CD4-positive, alpha-beta T cell treated with Interleukin-17A for 4 hours (primary cell): ENCODE measurements around the gene CADM1.
"Not testable (repeated sequence)": the region's sequence is repeated elsewhere in the genome, so short reads cannot be mapped to it uniquely, and the experiment has no call there.

ENCODE experiments used
- DNase-seq: peaks from one replicate; pipeline ENCODE4 v3.0.0-alpha.2; 2020; ENCODE audit warnings: mixed read lengths

Gene CADM1

DNA sequence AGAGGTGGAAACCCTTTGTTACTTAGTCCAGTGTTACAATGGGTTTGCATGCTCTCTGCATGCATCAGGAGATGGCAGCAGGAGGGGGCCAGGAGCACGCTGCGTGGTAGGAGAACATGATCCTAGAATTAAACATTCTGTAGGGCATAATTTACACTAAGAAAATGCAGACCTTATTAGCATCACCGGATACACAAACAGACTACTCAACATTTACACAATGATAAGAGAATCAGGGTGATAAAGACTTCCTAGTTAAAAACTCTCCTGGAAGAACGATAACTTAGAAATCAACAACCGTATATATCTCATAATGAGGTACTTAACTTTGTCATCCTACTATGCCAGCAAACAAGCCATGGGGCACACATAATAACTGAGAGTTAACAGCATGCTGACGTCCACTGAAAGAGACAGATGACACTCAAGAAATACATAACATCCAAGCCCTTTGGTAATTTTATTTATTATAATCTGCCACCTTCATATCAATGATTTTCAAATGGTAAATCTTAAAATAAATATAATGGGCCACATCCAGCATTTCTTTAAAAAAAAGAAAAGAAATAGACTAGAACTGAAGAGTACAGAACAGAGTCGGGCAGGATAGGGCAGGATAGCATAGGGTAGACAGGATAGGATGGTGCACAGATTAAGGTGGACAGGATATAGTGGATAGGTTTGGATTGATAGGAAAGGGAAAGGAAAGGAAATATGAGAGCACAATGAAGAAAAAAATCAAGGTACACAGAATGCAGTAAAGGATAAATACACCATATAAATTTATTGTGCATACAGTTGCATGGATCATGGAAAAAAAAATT is 27.5 kb downstream of the CADM1 start:
- DNase-seq = no peak

DNA sequence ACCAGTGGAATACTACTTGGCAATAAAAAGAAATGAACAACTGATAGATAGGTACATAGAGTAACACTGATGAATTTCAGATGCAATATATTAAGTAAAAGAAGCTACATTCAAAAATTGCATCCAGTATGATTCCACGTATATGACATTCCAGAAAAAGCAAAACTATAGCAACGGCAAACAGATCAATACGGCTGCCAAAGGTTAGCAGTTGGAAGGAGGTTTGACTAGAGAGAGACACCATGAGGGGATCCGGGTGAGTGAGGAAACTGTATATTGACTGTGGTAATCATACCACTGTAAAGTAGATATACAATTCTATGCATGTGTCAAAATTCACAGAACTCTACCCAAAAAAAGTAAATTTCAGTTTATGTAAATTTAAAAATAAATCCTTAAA is 28.7 kb downstream of the CADM1 start:
- DNase-seq = no peak

DNA sequence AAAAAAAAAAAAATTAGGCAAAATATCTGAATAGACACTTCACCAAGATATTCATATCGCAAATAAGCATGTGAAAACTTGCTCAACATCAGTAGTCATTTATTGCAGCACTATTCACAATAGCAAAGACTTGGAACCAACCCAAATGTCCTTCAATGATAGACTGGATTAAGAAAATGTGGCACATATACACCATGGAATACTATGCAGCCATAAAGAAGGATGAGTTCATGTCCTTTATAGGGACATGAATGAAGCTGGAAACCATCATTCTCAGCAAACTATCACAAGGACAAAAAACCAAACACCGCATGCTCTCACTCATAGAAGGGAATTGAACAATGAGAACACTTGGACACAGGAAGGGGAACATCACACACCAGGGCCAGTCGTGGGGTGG is 29.9 kb downstream of the CADM1 start:
- DNase-seq = not testable (repeated sequence)

DNA sequence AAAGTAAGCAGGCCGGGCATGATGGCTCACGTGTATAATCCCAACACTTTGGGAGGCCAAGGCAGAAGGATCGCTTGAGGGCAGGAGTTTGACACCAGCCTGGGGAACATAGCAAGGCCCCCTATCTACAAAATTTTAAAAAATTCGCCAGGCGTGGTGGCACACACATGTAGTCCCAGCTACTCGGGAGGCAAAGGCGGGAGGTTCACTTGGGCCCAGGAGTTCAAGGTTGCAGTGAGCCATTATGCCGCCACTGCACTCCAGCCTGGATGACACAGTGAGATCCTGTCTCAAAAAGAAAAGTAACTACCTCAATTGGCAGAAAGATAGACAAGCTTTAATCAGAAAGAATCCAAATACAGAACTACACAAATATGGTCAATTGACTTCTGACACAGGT is 31.0 kb downstream of the CADM1 start:
- no peak for DNase-seq

DNA sequence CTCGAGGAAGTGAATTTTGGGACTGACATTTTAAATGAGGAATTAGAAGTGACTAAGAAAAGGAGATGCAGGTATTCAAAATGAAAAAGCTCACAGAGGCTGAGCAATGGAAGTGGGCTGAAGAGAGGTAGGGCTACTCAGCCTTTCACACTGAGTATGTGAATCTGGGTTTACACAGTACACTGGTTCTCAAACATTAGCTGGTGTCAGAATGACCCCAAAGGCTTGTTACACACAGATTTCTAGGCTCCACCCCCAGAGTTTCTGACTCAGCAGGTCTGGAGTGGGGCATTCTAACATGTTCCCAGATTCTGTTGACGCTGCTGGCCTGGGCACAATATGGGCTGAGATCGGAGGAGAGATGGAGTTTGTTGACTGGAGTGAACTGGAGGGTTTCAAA is 32.8 kb downstream of the CADM1 start:
- DNase-seq = no peak

DNA sequence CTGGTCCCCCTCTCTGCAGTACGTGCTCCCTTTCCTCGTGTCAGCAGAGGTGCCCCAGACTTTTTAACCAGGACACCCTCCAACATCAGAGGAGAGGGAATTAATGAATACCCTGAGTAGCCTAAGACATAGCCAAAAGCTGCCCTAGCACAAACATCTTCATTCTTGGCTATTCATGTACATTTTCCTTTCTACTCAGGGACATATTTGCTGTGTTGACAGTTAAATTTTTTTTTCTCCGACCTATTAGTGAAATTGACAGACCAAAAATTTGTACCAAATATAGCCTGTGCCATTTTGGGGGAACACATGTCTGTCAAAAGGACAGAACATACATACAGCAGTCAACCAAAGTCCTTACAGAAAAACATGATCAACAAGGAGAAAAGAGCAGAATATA is 33.3 kb downstream of the CADM1 start:
- DNase-seq = no peak

DNA sequence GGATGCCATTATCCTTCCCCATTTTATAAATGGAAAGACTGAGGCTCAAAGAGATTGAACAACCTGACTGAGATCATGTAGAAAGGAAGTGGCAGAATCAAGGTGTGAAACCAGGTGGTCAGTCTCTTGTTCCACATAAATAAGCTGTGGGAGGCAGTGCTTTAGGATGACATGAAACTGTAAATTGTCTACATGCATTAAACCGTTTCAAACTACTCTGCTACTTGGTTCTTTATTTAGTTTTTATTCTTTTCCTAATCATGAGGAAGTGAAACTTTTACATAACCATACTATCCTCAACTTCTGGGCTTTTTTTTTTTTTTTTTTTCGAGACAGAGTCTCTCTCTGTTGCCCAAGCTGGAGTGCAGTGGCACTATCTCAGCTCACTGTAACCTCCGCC is 34.9 kb downstream of the CADM1 start:
- DNase-seq = no peak

DNA sequence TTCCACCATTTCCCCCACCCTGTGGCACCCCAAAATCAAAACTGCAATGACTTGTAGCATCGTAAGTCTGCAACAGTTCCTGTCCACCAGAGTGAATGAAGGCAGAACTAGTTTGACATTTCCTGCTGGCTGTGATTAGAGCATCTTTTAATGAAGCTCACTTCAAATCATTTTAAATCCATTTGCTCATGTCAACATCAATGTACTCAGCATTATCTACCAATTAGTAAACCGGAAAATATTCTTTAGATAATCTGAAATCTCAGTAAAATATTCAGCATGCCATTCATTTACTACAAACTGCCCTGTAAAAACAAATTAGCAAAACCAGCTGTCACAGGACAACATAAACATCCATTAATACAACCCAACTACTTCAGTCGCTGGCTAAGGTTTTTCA is 38.1 kb downstream of the CADM1 start:
- DNase-seq = no peak

DNA sequence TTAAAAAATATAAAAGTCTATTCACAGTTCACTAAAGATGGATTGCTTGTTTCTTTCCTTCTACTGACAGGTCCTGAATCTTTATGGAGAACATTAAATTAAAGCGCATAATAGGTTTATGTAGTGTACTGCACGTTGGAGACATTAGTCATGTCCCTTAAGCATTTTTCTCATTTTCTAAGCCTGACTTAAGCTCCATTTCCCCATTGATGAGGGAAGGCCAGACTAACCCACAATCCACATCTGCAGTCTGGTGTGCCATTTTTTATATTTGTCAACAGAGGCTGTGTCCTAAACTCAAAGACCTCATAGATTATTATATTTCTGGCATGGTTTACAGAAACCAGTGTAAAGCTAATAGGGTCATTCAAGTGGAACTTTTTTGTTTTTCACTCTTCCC is 39.9 kb downstream of the CADM1 start:
- no peak for DNase-seq

DNA sequence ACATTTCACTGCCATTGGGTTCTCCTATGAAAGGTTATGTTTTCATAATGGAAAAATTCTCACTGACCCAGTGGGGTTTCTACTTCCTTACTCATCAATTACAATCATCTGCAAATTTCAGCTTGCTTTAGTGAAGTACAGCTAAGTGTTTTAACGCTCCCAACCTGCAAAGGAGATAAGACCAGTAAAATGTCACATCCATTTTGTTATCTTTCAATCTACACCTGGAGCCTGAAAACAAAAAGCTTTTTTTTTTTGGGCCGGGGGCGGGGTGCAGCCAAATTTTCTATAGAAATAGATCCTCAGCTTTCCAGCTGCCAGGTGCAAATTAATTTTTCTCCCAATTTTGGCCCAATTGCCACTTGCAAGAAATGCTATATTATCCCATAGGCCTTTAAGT is 40.6 kb downstream of the CADM1 start:
- DNase-seq = no peak

DNA sequence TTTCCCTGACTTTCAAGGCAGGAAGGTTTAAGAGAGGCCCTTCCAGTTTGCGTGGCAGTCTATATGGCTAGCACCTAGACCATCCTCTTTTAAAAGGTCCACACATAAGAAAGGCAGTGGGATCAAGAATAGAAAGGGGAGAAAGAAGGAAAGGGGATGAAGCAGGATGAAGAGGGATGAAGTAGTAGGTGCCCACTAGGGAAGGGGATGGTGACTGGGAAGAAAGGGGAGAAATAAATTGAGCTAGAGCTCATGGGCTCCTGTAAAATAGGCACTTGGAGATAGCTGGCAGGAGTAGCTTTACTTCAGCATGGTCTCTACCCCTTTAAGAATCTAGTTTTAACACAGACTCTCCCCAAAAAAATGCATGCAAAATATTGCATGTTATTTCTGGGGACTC is 41.5 kb downstream of the CADM1 start:
- DNase-seq = no peak

DNA sequence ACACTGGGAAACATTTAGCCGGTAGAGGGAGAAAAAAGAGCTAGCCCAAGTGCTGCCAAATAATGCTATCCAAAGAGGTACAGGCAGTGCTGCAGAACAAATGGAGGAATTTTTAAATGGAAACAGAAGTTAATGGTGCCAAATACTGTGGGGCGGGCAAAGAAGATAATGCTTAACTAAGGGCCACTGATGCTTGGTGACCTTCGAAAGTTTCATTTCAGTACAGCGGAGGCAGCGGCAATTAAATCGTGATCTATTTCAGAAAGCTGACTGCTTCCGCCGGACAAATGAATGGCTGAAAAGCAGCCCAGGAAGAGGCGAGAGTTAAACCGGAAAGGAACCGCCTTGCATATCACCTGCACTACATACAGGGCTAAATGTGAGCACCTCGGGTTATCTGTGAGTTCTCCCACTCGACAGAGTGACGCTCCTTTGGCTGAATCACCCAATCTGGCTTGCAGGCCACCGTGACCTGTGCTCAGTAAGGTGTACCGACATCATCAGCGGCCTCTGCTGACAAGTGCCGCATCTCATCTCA is 42.1 kb downstream of the CADM1 start:
- no peak for DNase-seq

DNA sequence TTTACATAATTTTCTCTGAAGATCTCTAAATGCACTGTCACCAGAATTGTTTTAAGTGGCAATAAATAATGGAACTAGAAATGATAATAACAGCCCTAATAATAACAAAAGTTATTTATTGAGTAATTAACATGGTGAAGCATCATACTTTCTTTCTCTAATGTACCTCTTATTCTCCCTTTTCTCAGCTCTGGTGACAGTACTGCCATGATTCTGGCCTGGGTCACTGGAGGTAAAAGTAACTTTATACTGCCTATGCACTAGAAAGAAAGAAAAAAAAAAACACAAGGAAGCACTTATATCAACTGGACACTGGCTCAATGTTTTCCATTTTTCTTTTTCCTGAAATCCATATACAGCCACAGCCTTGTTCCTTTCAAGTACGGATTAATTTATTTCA is 43.7 kb downstream of the CADM1 start:
- DNase-seq = no peak

DNA sequence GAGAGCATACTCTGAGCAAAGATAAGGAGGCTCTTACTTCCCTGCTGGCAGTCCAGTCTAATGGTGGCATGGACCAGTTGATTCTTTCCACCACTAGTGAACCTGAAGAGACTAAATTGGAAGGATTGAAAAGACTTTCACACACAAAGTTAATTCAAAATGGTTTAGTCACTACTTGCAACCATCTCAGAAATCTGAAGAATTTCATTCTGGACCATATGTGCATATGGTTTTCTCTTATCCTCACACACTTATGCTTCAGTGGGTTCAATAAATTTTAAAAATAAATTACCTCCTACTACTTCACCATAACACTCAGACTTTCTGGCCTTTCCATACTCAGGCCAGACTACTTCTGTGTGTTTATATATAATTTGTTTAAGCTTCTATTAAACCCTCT is 44.7 kb downstream of the CADM1 start:
- DNase-seq = no peak

DNA sequence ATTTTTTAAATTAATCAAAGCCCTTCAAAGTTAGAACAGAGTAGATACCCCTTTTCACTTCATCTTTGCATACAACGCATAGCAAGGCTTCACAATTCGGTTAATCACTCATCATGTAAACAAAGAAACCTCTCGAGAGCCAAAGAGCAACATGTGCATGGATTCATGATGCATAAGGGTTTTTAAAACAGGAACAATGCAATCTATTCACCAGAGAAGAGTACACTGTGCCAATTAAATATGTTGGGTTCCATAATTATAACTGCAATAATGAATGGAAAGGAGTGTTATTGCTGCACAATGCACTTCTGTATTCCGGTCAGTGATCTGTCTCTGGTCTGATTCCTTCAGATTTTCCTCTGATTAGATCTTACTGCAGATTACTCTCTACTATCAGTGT is 45.3 kb downstream of the CADM1 start:
- DNase-seq = no peak

DNA sequence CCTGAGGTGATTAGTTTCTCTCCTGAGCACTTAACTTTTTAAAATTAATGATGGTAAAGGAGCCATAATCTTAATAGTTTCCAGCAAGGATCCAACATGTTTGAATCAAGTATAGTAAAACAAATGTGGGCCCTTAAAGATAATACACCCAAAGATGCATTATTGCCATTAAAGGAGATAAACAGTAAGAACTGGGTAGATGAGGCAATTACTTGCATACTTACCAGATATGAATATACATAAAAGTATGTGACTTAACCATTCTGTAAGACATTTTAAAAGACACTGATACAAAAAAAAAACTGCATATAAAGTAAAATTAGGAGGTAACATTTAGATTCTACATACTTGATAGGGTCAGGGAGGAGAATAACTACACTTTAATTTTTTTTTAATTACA is 48.2 kb downstream of the CADM1 start:
- DNase-seq = no peak

DNA sequence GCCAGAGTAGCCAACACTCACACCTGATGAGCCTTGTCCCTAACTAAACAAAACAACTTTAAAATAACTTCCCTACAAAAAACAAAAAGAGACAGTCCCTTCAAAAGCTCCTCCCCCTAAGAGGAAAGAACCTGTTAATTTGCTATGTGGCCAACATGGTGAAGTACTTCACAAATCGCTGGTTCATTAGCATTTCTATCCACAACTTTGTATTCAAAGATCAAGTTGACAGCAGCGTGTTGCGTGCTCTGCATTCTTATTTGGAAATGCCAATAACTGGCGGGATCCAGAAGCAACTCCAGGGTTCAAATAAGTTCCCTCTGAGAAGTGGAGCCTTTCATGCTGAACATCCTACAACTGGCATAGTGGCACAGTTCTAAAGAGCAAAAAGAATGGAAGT is 48.6 kb downstream of the CADM1 start:
- no peak for DNase-seq

DNA sequence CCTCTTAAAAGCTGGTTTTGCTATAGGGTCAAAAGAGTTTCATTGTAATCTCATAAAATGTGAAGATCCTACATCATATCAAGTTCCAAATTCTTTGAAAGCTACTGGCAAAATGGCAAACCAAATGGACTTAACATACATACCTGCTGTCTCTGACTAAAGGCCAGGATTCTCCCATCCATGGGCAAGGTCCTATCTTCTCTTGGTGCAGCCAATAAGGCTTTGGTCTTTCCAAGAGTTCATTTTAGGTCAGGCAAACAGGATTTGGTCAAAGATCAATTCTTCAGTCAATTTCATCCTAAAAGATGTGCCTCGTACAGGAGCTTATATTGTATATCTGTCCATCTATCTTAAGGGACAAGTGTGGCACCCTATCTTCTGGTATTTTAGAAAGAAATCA is 49.7 kb downstream of the CADM1 start:
- no peak for DNase-seq

DNA sequence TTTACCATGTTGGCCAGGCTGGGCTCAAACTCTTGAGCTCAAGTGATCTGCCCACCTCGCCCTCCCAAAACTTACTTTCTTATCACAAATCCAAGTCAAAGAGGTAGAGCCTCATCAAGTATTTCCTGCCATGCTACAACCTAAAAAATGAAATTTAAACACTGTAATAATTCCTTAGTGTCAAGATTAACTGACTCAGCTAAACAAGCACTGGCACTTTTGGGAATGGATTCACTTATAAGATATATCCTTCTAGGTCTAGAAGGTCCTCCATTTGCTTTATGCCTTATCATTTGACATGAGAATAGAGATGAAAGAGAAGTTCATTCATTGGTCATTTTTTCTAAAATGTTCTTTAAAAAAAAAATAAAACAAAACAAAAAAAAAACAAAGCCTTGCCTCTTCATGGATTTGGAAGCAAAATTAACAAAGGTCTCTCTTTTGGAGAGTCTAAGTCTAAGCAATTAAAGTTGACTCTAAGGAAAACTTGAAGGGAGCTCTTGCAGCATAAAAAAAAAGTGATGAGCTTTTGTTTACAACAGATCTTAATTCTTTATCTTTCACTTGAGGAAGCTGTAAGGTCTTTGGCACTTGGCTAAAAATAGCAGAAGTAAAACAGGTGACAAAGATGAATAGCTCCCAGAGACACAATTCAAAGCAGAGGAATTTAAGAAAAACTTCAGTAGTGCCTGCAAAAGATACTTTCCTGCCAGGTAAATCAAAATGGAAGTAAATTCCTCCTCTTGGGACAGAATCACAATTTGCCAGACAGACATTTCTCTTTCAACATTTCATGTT is 50.3 kb downstream of the CADM1 start:
- no peak for DNase-seq

DNA sequence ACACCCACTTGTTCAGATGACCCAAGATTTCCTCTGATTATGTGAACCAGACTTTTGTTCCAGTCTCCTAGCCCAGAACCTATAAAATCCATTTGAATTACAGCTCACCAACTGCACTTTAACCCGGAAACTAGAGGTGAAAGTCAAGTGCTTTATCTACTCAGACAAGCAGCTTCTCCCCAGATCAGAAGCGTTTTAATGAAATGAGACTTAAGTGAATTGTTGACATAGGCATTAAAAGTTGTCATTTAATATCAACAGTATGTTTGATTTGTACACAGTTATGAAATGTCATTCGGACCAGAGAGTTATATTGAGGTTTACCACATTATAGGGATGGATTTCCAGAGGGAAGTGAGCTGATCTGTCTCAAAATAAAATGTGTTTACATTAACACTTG is 52.0 kb downstream of the CADM1 start:
- DNase-seq = no peak

DNA sequence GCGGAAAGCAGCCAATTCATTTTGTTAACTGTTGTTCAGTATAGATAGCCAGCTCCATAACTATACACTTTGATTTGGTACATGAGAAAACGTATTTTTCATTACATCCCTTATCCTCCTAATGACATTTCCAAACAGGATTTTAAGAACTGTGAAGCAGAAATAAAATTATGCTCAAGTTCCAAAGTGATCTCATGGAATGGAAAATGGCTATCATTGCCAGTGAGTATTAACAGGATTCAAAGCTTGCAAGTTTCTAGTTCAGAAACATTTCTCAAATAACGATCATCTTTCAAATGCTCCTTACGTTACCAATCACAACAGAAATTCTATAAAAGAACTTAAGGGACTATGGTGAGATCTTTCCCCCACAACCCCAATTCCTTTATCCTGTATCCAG is 53.7 kb downstream of the CADM1 start:
- no peak for DNase-seq

DNA sequence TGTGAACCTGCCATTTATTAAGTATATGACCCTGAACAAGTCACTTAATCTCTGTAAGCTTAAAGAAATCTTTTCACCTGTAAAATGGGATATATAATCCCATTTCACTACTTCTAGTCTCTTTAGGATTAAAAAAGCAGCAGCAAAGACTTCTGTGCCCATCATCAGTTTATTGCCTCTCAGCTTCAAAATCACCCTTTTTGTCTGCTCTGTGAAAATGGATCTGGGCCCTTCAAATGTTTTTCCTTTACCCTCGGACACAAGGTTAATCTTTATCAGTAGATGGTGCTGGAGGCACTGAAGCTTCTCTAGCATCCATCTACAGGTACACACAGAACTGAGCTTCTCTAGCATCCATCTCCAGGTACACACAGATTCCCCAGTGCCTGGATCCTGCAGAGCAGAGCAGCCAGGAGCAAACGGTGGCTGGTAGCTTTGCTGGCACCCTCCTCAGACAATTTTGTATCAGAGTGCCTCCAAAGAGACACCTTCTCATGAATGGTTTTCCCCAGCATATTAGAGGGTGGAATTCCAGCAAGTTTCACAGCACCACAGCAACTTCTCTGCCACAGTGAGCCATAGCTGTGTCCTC is 56.8 kb downstream of the CADM1 start:
- DNase-seq = no peak

DNA sequence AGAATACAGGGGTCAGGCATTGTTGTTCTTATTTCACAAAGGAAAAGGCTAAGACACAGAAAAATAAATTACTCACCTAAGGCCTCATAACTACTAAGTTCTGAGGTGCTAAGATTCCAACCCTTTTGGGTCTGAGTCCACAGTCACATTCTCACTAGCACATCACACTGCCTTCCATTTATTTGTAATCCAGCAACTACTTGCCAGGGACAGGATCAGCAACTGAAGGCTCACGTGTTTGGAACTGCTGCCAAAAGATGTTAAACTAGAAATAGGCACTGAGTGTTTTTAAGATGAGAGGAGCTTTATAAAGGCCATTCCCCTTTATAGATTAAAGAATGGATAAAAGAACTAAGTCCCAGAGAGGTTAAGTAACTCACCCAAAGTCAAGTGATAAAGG is 58.0 kb downstream of the CADM1 start:
- DNase-seq = no peak

DNA sequence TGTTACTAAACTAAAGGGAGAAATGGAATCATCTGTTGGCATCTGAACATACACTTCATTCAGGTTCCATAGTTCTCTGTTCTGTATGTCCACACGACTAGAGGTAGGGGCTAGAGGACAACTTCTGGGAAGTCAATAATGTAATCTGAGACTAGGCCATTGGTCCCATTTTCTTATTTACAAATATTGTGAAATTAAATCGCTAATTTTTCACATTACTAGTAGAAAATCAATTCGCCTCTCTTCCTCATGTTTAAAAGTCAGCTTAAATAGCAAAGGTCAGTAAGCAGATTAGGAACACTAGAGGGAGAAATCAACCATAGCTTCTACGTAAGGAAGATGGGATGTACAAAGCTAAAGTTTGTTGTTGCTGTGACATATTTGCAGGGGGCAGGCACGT is 59.7 kb downstream of the CADM1 start:
- no peak for DNase-seq
